ENCODE data around the gene TMEM62.

DNA sequence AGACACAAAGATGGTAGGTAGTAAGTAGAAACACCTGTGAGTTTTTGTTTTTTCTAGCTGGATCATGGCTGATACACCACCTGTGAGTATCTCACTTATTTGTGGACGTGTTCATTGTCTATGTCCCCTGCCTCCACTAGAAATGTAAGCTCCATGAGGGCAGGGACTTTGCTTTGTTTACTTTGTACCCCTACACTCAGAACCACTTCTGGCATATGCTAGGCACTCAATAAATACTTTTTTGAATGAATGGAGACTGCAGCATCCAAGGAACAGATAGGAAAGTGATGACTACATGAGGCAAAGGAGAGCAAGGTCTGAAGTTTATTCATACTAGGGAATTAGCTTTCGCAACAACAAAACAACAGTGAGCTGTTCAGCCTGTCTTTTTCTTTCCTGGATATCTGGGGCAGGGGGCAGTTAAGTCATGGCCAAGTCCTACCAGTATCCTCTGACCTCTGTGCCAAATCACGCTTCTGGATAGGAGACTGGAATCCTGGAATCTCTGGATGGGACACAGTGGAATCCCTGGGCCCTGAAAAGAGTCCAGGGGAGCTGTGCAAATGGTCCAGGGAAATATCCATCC, 99.0 kb downstream of the TMEM62 start:
- TF ChIP-seq EZH2phosphoT487 (IDR thresholded peaks at IDR 0.05; ENCODE audit: borderline replicate concordance, low read depth, low read length) (no peak), CTCF (conservative IDR thresholded peaks at IDR 0.05; ENCODE audit: low read length) (no peak)
